Muscle layer of duodenum (tissue), 2 donors: ENCODE measurements around the gene MUC12.
A peak's percentile ranks its signal among the peaks of the same experiment; 100 is the strongest.
"Not testable (repeated sequence)": the region's sequence is repeated elsewhere in the genome, so short reads cannot be mapped to it uniquely, and the experiment has no call there.

Experiments
- H3K27ac ChIP-seq: one replicate; pipeline ENCODE4 v1.7.0; 2013; ENCODE audit warnings: mild to moderate bottlenecking, low read length
- H3K27me3 ChIP-seq: one replicate; pipeline ENCODE4 v1.7.0; 2013; ENCODE audit warnings: low read depth, mild to moderate bottlenecking, control low read depth, low read length
- H3K36me3 ChIP-seq, 2 donors: one replicate each; pipeline ENCODE4 v1.7.0; 2013; ENCODE audit warnings: low read length in 2 of 2, control low read depth in 1 of 2, mild to moderate bottlenecking in 1 of 2; ENCODE audit not compliant: insufficient read depth in 2 of 2, control insufficient read depth in 1 of 2
- H3K4me1 ChIP-seq, 2 donors: one replicate each; pipeline ENCODE4 v1.7.0; 2013; ENCODE audit warnings: low read length in 2 of 2, mild to moderate bottlenecking in 2 of 2, control low read depth in 1 of 2, moderate library complexity in 1 of 2; ENCODE audit not compliant: insufficient read depth in 2 of 2, control insufficient read depth in 1 of 2
- H3K4me3 ChIP-seq, 2 donors: one replicate each; pipeline ENCODE4 v1.7.0; 2013; ENCODE audit warnings: low read length in 2 of 2, low read depth in 1 of 2, mild to moderate bottlenecking in 1 of 2
- H3K9me3 ChIP-seq, 2 donors: one replicate each; pipeline ENCODE4 v1.7.0; 2013; ENCODE audit warnings: low read length in 2 of 2, control low read depth in 1 of 2, mild to moderate bottlenecking in 1 of 2; ENCODE audit not compliant: control insufficient read depth in 1 of 2
- donor health status: healthy.

MUC12 gene

DNA sequence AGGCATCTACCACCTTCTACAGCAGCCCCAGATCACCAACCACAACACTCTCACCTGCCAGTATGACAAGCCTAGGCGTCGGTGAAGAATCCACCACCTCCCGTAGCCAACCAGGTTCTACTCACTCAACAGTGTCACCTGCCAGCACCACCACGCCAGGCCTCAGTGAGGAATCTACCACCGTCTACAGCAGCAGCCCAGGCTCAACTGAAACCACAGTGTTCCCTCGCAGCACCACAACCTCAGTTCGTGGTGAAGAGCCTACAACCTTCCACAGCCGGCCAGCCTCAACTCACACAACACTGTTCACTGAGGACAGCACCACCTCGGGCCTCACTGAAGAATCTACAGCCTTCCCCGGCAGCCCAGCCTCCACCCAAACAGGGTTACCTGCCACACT is 29.2 kb downstream of the MUC12 start:
- H3K4me3 ChIP-seq, H3K36me3 ChIP-seq, H3K27me3 ChIP-seq, H3K27ac ChIP-seq, H3K9me3 ChIP-seq, H3K4me1 ChIP-seq: not testable (repeated sequence)

DNA sequence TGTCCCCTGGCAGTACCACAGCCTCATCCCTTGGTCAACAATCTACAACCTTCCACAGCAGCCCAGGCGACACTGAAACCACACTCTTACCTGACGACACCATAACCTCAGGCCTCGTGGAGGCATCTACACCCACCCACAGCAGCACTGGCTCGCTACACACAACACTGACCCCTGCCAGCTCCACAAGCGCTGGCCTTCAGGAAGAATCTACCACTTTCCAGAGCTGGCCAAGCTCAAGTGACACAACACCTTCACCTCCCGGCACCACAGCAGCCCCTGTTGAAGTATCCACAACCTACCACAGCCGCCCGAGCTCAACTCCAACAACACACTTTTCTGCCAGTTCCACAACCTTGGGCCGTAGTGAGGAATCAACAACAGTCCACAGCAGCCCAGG is 30.0 kb downstream of the MUC12 start:
- H3K4me3 ChIP-seq, H3K36me3 ChIP-seq, H3K27ac ChIP-seq, H3K4me1 ChIP-seq, H3K27me3 ChIP-seq, H3K9me3 ChIP-seq: not testable (repeated sequence)

GRCh38 chr7:101000025-101000424 is 30.7 kb downstream of the MUC12 start:
- not testable (repeated sequence) for H3K4me1 ChIP-seq, H3K27ac ChIP-seq, H3K36me3 ChIP-seq, H3K27me3 ChIP-seq, H3K4me3 ChIP-seq, H3K9me3 ChIP-seq

GRCh38 chr7:101002333-101002732 is 33.0 kb downstream of the MUC12 start:
- not testable (repeated sequence) for H3K4me1 ChIP-seq, H3K27me3 ChIP-seq

DNA sequence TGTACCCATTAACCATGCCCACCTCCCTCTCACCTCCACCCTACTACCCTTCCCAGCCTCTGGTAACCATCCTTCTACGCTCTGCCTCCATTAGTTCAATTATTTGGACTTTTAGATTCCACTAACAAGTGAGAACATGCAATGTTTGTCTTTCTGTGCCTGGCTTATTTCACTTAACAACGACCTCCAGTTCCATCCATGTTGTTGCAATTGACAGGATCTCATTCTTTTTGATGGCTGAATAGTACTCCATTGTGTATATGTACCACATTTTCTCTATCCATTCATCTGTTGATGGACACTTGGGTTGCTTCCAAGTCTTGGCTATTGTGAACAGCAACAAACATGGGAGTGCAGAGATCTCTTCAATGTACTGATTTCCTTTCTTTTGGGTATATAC is 38.0 kb downstream of the MUC12 start:
- not testable (repeated sequence) for H3K4me3 ChIP-seq, H3K36me3 ChIP-seq, H3K4me1 ChIP-seq, H3K27me3 ChIP-seq, H3K9me3 ChIP-seq, H3K27ac ChIP-seq

More at GRCh38 chr7:101002333-101002732, 33.0 kb downstream of the MUC12 start:
- not testable (repeated sequence) for H3K9me3 ChIP-seq, H3K27ac ChIP-seq, H3K4me3 ChIP-seq, H3K36me3 ChIP-seq

DNA sequence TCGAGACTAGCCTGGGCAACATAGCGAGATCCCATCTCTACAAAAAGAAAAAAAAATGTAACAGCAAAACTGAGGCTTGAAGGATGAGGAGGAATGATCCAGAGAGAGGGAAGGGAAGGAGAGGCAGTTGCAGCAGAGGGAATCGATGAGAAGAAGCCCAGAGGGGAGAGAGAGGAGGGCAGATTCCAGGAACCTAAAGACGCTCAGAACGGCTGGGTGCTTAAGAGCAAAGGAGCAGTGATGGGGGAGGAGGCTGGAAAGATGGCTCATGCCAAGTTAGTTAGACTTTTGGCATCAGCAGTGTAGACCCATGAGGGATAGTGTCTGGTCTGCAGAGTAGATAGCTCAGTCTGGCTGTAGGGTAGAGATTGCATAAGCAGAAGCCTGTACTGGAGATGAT is 40.3 kb downstream of the MUC12 start:
- no peak overlapping the region for H3K4me3 ChIP-seq
- no peaks in the 10 kb centered on the region for H3K36me3 ChIP-seq

GRCh38 chr7:101012931-101013330 is 43.6 kb downstream of the MUC12 start:
- H3K4me1 ChIP-seq, result peaks cover 0 to 11% of the 10 kb centered on the region in 2 donors

More for the DNA sequence above, 40.3 kb downstream of the MUC12 start:
- Histone ChIP-seq H3K4me1 (no peaks in the 10 kb centered on the region), H3K9me3 (no peaks in the 10 kb centered on the region), H3K27me3 (no peaks in the 10 kb centered on the region), H3K27ac (no peak overlapping the region)

DNA sequence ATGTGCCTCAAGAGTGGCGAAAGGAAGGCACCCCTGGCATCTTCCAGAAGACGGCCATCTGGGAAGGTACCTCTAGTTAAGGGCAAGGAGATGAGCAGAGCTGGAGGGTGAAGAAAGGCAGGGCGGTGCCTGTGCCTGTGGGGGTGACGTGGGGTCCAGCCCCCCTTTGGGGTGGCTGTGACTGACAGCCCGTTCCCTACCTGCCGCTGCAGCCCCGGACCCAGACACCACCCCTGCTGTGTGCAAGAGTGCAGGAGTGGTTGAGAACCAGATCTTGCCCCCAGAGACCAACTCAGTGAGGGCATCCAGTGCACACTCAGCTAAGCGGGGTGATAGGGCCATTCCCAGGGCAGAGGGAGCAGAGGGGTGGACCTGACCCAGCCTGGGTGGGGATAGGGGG is 46.3 kb downstream of the MUC12 start:
- no peak overlapping the region for H3K27ac ChIP-seq
- peaks cover 0 to 11% of the 10 kb centered on the region in 2 donors for H3K4me1 ChIP-seq
- no peaks in the 10 kb centered on the region for H3K27me3 ChIP-seq
- H3K9me3 ChIP-seq, result no peaks in the 10 kb centered on the region
- no peak overlapping the region for H3K4me3 ChIP-seq
- no peaks in the 10 kb centered on the region for H3K36me3 ChIP-seq

More at GRCh38 chr7:101012931-101013330, 43.6 kb downstream of the MUC12 start:
- Histone ChIP-seq H3K27me3 (no peaks in the 10 kb centered on the region), H3K27ac (no peak overlapping the region), H3K9me3 (no peaks in the 10 kb centered on the region), H3K4me3 (no peak overlapping the region), H3K36me3 (no peaks in the 10 kb centered on the region)

- H3K27me3 ChIP-seq, result no peaks in the 10 kb centered on the region
- no peaks in the 10 kb centered on the region for H3K36me3 ChIP-seq
- peak overlapping the region; percentile 56 to 62 for H3K4me3 ChIP-seq
- peak overlapping the region; percentile 51 for H3K27ac ChIP-seq
- H3K4me1 ChIP-seq, result peaks cover 0 to 11% of the 10 kb centered on the region in 2 donors
- H3K9me3 ChIP-seq, result no peaks in the 10 kb centered on the region
Observed at GRCh38 chr7:101017064-101017777, 47.9 kb downstream of the MUC12 start.

GRCh38 chr7:101018271-101019167 is 49.2 kb downstream of the MUC12 start:
- Histone ChIP-seq H3K4me1 (peaks cover 0 to 11% of the 10 kb centered on the region in 2 donors), H3K27ac (no peak overlapping the region), H3K27me3 (no peaks in the 10 kb centered on the region), H3K9me3 (no peaks in the 10 kb centered on the region), H3K4me3 (no peak overlapping the region), H3K36me3 (no peaks in the 10 kb centered on the region)

DNA sequence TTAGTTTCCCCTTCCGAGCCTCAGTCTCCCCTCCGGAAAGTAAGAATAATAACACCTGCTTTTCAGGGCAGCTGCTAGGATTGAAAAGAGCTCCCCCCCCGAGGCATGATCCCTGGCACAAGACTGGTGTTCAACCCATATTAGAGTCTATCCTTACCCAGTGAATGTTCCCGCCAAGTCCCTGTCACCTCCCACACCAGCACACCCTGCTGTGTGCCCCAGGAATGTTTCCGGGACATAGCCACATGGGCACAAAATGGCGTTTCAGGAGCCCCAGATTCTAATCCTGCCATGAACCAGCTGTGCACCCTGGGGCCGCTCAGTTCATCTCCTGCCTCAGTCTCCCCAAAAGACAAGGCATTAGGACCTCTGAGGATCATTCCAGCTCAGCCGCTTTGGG is 51.1 kb downstream of the MUC12 start:
- peaks cover 0 to 11% of the 10 kb centered on the region in 2 donors for H3K4me1 ChIP-seq
- H3K27me3 ChIP-seq, result no peaks in the 10 kb centered on the region
- no peaks in the 10 kb centered on the region for H3K9me3 ChIP-seq
- H3K36me3 ChIP-seq, result no peaks in the 10 kb centered on the region
- peak overlapping the region in 1 of 2 donors; percentile 48 for H3K4me3 ChIP-seq
- H3K27ac ChIP-seq, result peak overlapping the region; percentile 63
